H1 (cell line): ENCODE results near the gene IKZF1. TPM values are rescaled to one million over a fixed set of nuclear protein-coding genes. Genes with fewer than 3 reads are reported as not detected.

Experiments used
- CTCF ChIA-PET: fragments of 300-600 bp; sonication (Branson Sonifier 250); formaldehyde crosslinking; loops from one replicate; lab custom pipeline; 2021; ENCODE audit not compliant: partially characterized antibody; lab: Charles Lee
- POLR2A ChIA-PET: fragments of 300-600 bp; sonication (Branson Sonifier 250); formaldehyde crosslinking; loops from one replicate; lab custom pipeline; 2021; ENCODE audit warnings: inconsistent platforms; ENCODE audit not compliant: partially characterized antibody; lab: Charles Lee
- DNase-seq, 2 experiments: peaks; one replicate each; pipeline versions ENCODE4 v3.0.0 to v3.0.0-alpha.2; 2010 to 2022; ENCODE audit warnings: low spot score in 2 of 2, low read depth in 1 of 2, mixed read lengths in 1 of 2
- FAIRE-seq: peaks from 2 replicates; lab custom pipeline; 2011; peaks lifted over from hg19 to GRCh38; lab: Jason Lieb, UNC
- H2AFZ ChIP-seq: 2 replicates; pipeline ENCODE4 v1.8.1; 2012; ENCODE audit warnings: low read length, inconsistent platforms
- H2AK5ac ChIP-seq: 2 replicates; pipeline ENCODE4 v1.6.1; 2013; ENCODE audit warnings: low read depth, low read length
- H2BK120ac ChIP-seq: replicated peaks from 2 replicates; pipeline ENCODE3; 2013; ENCODE audit warnings: low read depth, low read length, inconsistent platforms
- H2BK12ac ChIP-seq: 2 replicates; pipeline ENCODE4 v1.6.1; 2013; ENCODE audit warnings: low read depth, low read length
- H2BK15ac ChIP-seq: 2 replicates; pipeline ENCODE4 v1.6.1; 2013; ENCODE audit warnings: low read length
- H2BK20ac ChIP-seq: 2 replicates; pipeline ENCODE4 v1.6.1; 2013; ENCODE audit warnings: low read length
- H2BK5ac ChIP-seq: 2 replicates; pipeline ENCODE4 v1.6.1; 2013; ENCODE audit warnings: low read depth, low read length
- H3K14ac ChIP-seq: 2 replicates; pipeline ENCODE4 v1.6.1; 2013; ENCODE audit warnings: inconsistent platforms; ENCODE audit not compliant: insufficient read length
- H3K18ac ChIP-seq: 2 replicates; pipeline ENCODE4 v1.6.1; 2013; ENCODE audit warnings: low read length; ENCODE audit errors: extremely low read depth
- H3K23ac ChIP-seq: 2 replicates; pipeline ENCODE4 v1.6.1; 2013; ENCODE audit warnings: inconsistent platforms; ENCODE audit not compliant: insufficient read length
- H3K23me2 ChIP-seq: 2 replicates; pipeline ENCODE4 v1.6.1; 2013; ENCODE audit warnings: low read depth, low read length
- H3K27ac ChIP-seq: 2 replicates; pipeline ENCODE4 v1.6.1; 2011; ENCODE audit warnings: low read depth, low read length, inconsistent platforms
- H3K27me3 ChIP-seq, 4 experiments: replicated peaks in 1 of 4; 1 replicate in 1 of 4; 2 replicates in 3 of 4; pipeline versions ENCODE4 v1.6.1 to v1.8.1; 2011 to 2013; ENCODE audit warnings: low read length in 3 of 4, mild to moderate bottlenecking in 3 of 4, inconsistent platforms in 2 of 4, mixed read lengths in 2 of 4, moderate library complexity in 1 of 4; ENCODE audit not compliant: control insufficient read depth in 3 of 4, insufficient read depth in 3 of 4; ENCODE audit errors: extremely low read depth in 1 of 4
- H3K36me3 ChIP-seq, 4 experiments: 2 replicates each; pipeline versions ENCODE4 v1.6.1 to v1.8.1; 2011 to 2013; ENCODE audit warnings: mild to moderate bottlenecking in 4 of 4, low read length in 3 of 4, moderate library complexity in 2 of 4, control low read depth in 1 of 4, inconsistent platforms in 1 of 4; ENCODE audit not compliant: insufficient read depth in 4 of 4, control insufficient read depth in 2 of 4
- H3K4ac ChIP-seq: replicated peaks from 2 replicates; pipeline ENCODE3; 2013; ENCODE audit warnings: low read length, low read depth, mixed read lengths, inconsistent platforms; ENCODE audit not compliant: insufficient read length
- H3K4me1 ChIP-seq, 4 experiments: replicated peaks in 1 of 4; 1 replicate in 1 of 4; 2 replicates in 3 of 4; pipeline versions ENCODE4 v1.6.1 to v1.8.1; 2011 to 2013; ENCODE audit warnings: low read length in 3 of 4, inconsistent platforms in 2 of 4, mixed read lengths in 1 of 4; ENCODE audit not compliant: insufficient read depth in 4 of 4, control insufficient read depth in 3 of 4
- H3K4me2 ChIP-seq, 2 experiments: 2 replicates each; pipeline versions ENCODE4 v1.6.1 to v1.8.1; 2011 to 2013; ENCODE audit warnings: low read depth in 2 of 2, low read length in 2 of 2, control low read depth in 1 of 2, inconsistent platforms in 1 of 2, mild to moderate bottlenecking in 1 of 2; ENCODE audit not compliant: insufficient read depth in 1 of 2
- H3K4me3 ChIP-seq, 4 experiments: fragments of 200-600, 300-600 bp in 1 of 4; sonication (generic), shearing (Covaris generic), sonication (Bioruptor Twin) in 1 of 4; 2 replicates each; pipeline versions ENCODE4 v1.5.1 to v1.8.1; 2011 to 2016; ENCODE audit warnings: low read length in 4 of 4, low read depth in 3 of 4, control low read depth in 2 of 4, inconsistent platforms in 2 of 4, mild to moderate bottlenecking in 2 of 4, mixed read lengths in 1 of 4, moderate library complexity in 1 of 4; ENCODE audit not compliant: insufficient read depth in 2 of 4; ENCODE audit errors: extremely low read depth in 1 of 4
- H3K56ac ChIP-seq: replicated peaks from 2 replicates; pipeline ENCODE3; 2013; ENCODE audit warnings: low read depth, mild to moderate bottlenecking, mixed read lengths, low read length, inconsistent platforms; ENCODE audit not compliant: insufficient read length
- H3K79me1 ChIP-seq: 2 replicates; pipeline ENCODE4 v1.6.1; 2013; ENCODE audit warnings: low read depth, low read length, control low read depth
- H3K79me2 ChIP-seq, 2 experiments: 2 replicates each; pipeline versions ENCODE4 v1.6.1 to v1.8.1; 2012 to 2013; ENCODE audit warnings: low read length in 2 of 2, mild to moderate bottlenecking in 2 of 2, inconsistent platforms in 1 of 2; ENCODE audit not compliant: insufficient read depth in 2 of 2, control insufficient read depth in 1 of 2
- H3K9ac ChIP-seq, 4 experiments: replicated peaks in 1 of 4; 1 replicate in 1 of 4; 2 replicates in 3 of 4; pipeline versions ENCODE4 v1.6.1 to v1.8.1; 2011 to 2013; ENCODE audit warnings: low read depth in 3 of 4, low read length in 3 of 4, control low read depth in 2 of 4, mild to moderate bottlenecking in 2 of 4, moderate library complexity in 2 of 4, inconsistent platforms in 1 of 4; ENCODE audit errors: extremely low read depth in 1 of 4
- H3K9me3 ChIP-seq, 2 experiments: 2 replicates each; pipeline versions ENCODE4 v1.6.1 to v1.8.1; 2012 to 2013; ENCODE audit warnings: mild to moderate bottlenecking in 2 of 2, moderate library complexity in 2 of 2, control low read depth in 1 of 2, inconsistent platforms in 1 of 2, low read depth in 1 of 2, low read length in 1 of 2, mixed read lengths in 1 of 2; ENCODE audit not compliant: insufficient read depth in 2 of 2
- H4K20me1 ChIP-seq, 2 experiments: replicated peaks in 1 of 2; 2 replicates each; pipeline versions ENCODE3 to v1.8.1; 2011 to 2013; ENCODE audit warnings: inconsistent platforms in 2 of 2, low read length in 2 of 2, mild to moderate bottlenecking in 1 of 2; ENCODE audit not compliant: insufficient read depth in 2 of 2, control insufficient read depth in 1 of 2
- H4K5ac ChIP-seq: 2 replicates; pipeline ENCODE4 v1.6.1; 2013; ENCODE audit warnings: low read length, low read depth, mixed read lengths, inconsistent platforms; ENCODE audit not compliant: insufficient read length
- H4K8ac ChIP-seq: 2 replicates; pipeline ENCODE4 v1.8.0; 2013; ENCODE audit warnings: mild to moderate bottlenecking, moderate library complexity, low read length, inconsistent platforms; ENCODE audit not compliant: insufficient read depth; ENCODE audit errors: extremely low read depth
- H4K91ac ChIP-seq: replicated peaks from 2 replicates; pipeline ENCODE3; 2013; ENCODE audit warnings: low read length, mixed read lengths, inconsistent platforms; ENCODE audit not compliant: insufficient read length
- BRCA1 ChIP-seq: IDR thresholded peaks from 2 replicates; pipeline ENCODE4 v1.6.1; 2012; ENCODE audit warnings: low read depth, low read length, improper control_type of control experiment
- CBX5 ChIP-seq: fragments of 300-800, 300-1000 bp; sonication (generic); IDR thresholded peaks from 2 replicates; pipeline ENCODE4 v1.7.1; 2016; ENCODE audit warnings: antibody characterized with exemption, low read length, low read depth
- CEBPB ChIP-seq: IDR thresholded peaks from 2 replicates; pipeline ENCODE4 v1.6.1; 2012; ENCODE audit warnings: low read depth, low read length
- CTBP2 ChIP-seq: IDR thresholded peaks from 2 replicates; pipeline ENCODE4 v1.7.0; 2011; ENCODE audit warnings: borderline replicate concordance, mild to moderate bottlenecking, moderate library complexity, mixed read lengths, low read length; ENCODE audit not compliant: insufficient read depth, insufficient read length
- CTCF ChIP-seq, 3 experiments: IDR thresholded peaks; 1 replicate in 2 of 3; 2 replicates in 1 of 3; pipeline versions ENCODE4 v1.5.1 to v1.6.1; 2011; ENCODE audit warnings: low read length in 3 of 3, mild to moderate bottlenecking in 3 of 3, inconsistent platforms in 2 of 3, low read depth in 1 of 3, moderate library complexity in 1 of 3; ENCODE audit not compliant: insufficient read depth in 1 of 3; ENCODE audit errors: control extremely low read depth in 1 of 3
- EGR1 ChIP-seq: IDR thresholded peaks from 2 replicates; pipeline ENCODE4 v1.6.1; 2011; ENCODE audit warnings: low read depth, low read length, borderline replicate concordance
- GTF2F1 ChIP-seq: IDR thresholded peaks from 2 replicates; pipeline ENCODE4 v1.6.1; 2012; ENCODE audit warnings: low read depth, low read length, improper control_type of control experiment, borderline replicate concordance
- HDAC6 ChIP-seq: IDR thresholded peaks from one replicate; pipeline ENCODE4 v1.7.1; 2012; ENCODE audit warnings: low read depth, mild to moderate bottlenecking, inconsistent platforms, low read length, moderate library complexity
- MAFK ChIP-seq: IDR thresholded peaks from 2 replicates; pipeline ENCODE4 v1.6.1; 2012; ENCODE audit warnings: low read depth, mild to moderate bottlenecking, improper control_type of control experiment, low read length
- NANOG ChIP-seq: IDR thresholded peaks from 2 replicates; pipeline ENCODE4 v1.6.1; 2011; ENCODE audit warnings: low read length, low read depth, mild to moderate bottlenecking, inconsistent platforms; ENCODE audit not compliant: insufficient read depth, poor library complexity, severe bottlenecking
- RBBP5 ChIP-seq: IDR thresholded peaks from 2 replicates; pipeline ENCODE4 v1.7.1; 2012; ENCODE audit warnings: low read depth, mild to moderate bottlenecking, inconsistent platforms, low read length, moderate library complexity, borderline replicate concordance
- TEAD4 ChIP-seq: IDR thresholded peaks from 2 replicates; pipeline ENCODE4 v1.6.1; 2012; ENCODE audit warnings: low read depth, low read length, inconsistent platforms, mixed read lengths
- WGBS, 2 experiments: shearing (Covaris generic) in 1 of 2; methylation state at CpG; one replicate each; pipeline versions ENCODE4 v1.1.6 to v1.1.7; 2013 to 2015; ENCODE audit warnings: low lambda C conversion rate in 2 of 2, mixed read lengths in 2 of 2, inconsistent platforms in 1 of 2, low coverage in 1 of 2, missing lambda C conversion rate in 1 of 2; ENCODE audit not compliant: insufficient replicate concordance in 2 of 2, insufficient coverage in 1 of 2, insufficient read length in 1 of 2; ENCODE audit errors: extremely low coverage in 1 of 2, missing lambda C conversion rate in 1 of 2; 5-methylcytosine and 5-hydroxymethylcytosine counted together
- polyA plus RNA-seq, 7 experiments: library from polyadenylated mRNA; depleted of rRNA in 3 of 7; stranded (reverse) in 5 of 7; unstranded in 2 of 7; fragments of >200 nt in 5 of 7; fragments of 200-250 nt in 2 of 7; gene quantifications; 1 replicate in 5 of 7; 2 replicates in 1 of 7; 4 replicates in 1 of 7; pipeline versions ENCODE4 v1.2.1 to v1.2.3, GENCODE V29; 2011 to 2013; ENCODE audit warnings: missing spikeins in 2 of 7, mixed read lengths in 2 of 7
- total RNA-seq: library from RNA; stranded (reverse); fragmentation: NEBNext Ultra II Directional; extraction: Animal tissue kit (Norgen Biotek cat#: 25700); gene quantifications from 2 replicates; pipeline ENCODE4 v1.2.1, GENCODE V29; 2021

The IKZF1 gene
- total and polyA plus RNA-seq, 2 of the 8 experiments (the other 6 are each of a cell fraction or from before 2014, with no cell fraction given) = 0.74 to 1.5 TPM

GRCh38 chr7:50372923-50373322, 68.4 kb downstream of the IKZF1 start:
- Histone ChIP-seq H3K36me3 (no peaks in the 10 kb centered on the region), H4K91ac (no peak overlapping the region), H3K4me1 (peaks cover 0 to 2% (median 1%) of the 10 kb centered on the region in 4 experiments; a peak in 5 of 7 replicates), H3K9me3 (no peaks in the 10 kb centered on the region), H2BK5ac (no peak overlapping the region), H3K27me3 (no peaks in the 10 kb centered on the region), H3K56ac (no peak overlapping the region), H3K14ac (no peak overlapping the region), H2AFZ (no peak overlapping the region), H4K20me1 (no peaks in the 10 kb centered on the region), H3K18ac (no peak overlapping the region), H2BK12ac (no peak overlapping the region), H3K23ac (no peak overlapping the region), H2BK120ac (no peak overlapping the region), H3K4ac (no peak overlapping the region), H3K79me1 (no peaks in the 10 kb centered on the region), H3K27ac (no peak overlapping the region), H3K4me2 (no peak overlapping the region), H3K23me2 (no peaks in the 10 kb centered on the region), H2BK20ac (no peak overlapping the region), H3K4me3 (no peak overlapping the region), H3K9ac (no peak overlapping the region), H4K5ac (no peak overlapping the region), H2BK15ac (no peak overlapping the region), H3K79me2 (no peaks in the 10 kb centered on the region), H2AK5ac (no peak overlapping the region), H4K8ac (no peak overlapping the region)
- no peak for FAIRE-seq
- POLR2A ChIA-PET = no interaction called here
- 87% methylated on average over 4 of the region's 4 CpGs; no CpG with 5 or more reads in 1 of the 2 experiments for WGBS, 2 experiments
- CTCF ChIA-PET = interaction anchor here (0.6 to 7.8 kb wide), 9 partner anchors 35 to 721 kb away, joined by 3 to 99 read pairs (median 3); no protein-coding TSS in a partner anchor
- DNase-seq = no peak
- TF ChIP-seq GTF2F1 (no peak), CTBP2 (no peak), BRCA1 (no peak), NANOG (no peak), HDAC6 (no peak), RBBP5 (no peak), CBX5 (no peak), EGR1 (no peak), MAFK (no peak), CEBPB (no peak), CTCF (IDR thresholded peaks at IDR 0.05; ENCODE audit: control extremely low read depth in 1 of 3, insufficient read depth in 1 of 3, low read depth in 1 of 3, low read length in 3 of 3) (no peak), TEAD4 (no peak)
